Tibial nerve (tissue), 3 donors: ENCODE measurements around the gene ADM.

ENCODE experiments used
- CTCF ChIP-seq, 5 experiments: fragments of 200-600 bp in 3 of 5; fragments of 450-650 bp in 2 of 5; sonication (generic) in 3 of 5; IDR thresholded peaks; one replicate each; pipeline ENCODE4 v1.5.1; 2016 to 2019; ENCODE audit warnings: antibody characterized with exemption in 5 of 5, mild to moderate bottlenecking in 3 of 5, moderate library complexity in 2 of 5
- POLR2A ChIP-seq, 2 donors: fragments of 450-650 bp; IDR thresholded peaks; one replicate each; pipeline ENCODE4 v1.6.1; 2017; ENCODE audit warnings: antibody characterized with exemption in 2 of 2, mild to moderate bottlenecking in 2 of 2, moderate library complexity in 2 of 2

DNA sequence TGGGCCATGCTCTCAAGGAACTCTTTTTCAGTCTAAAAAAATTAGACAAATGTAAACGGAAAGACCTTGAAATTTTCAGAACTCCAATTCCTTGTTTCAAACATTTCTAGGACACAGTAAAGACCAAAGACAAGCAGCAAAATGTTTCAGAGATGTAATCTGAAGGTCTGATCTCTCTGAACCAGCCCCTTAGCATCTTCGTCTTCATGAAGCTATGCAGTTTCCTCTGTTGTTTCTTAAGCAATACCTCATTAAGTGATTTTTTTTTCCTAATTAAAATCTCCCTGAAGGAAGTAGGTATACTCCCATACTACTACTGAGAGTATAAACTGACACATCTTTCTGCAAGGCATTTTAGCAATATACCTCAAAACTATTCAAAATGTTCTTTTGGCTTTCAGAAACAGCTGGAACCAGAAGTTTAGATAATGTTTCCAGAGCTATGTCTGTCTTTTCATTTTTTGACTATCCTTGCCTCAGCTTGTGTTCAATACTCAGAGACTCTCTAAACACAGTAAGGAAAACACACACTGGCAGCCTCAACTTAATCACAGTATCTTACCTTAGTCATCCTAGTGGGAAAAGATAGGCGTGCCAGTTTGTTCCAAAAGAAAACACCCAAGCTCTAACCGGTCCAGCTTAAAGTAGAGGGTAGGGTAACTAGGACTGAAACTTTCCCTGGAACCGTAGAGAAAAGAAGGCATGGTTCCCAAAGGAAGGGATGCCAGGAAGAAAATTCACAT is 36.0 kb upstream of the ADM start:
- no peak for TF ChIP-seq CTCF (IDR thresholded peaks at IDR 0.05)
- TF ChIP-seq POLR2A (IDR thresholded peaks at IDR 0.05), result no peak
